Airway epithelial cell (primary cell): ENCODE data around the gene PSMC2. TPM values are rescaled to one million over a fixed set of nuclear protein-coding genes. Genes with fewer than 3 reads are reported as not detected.

ENCODE experiments used
- total RNA-seq: library from RNA; depleted of rRNA; stranded (reverse); fragments of >200 nt; gene quantifications from 2 replicates; pipeline ENCODE4 v1.2.3, GENCODE V29; 2015

The PSMC2 gene
- 149 and 195 TPM in 2 replicates for total RNA-seq

GRCh38 chr7:103347507-103348267 is at the start of gene PSMC2:
TSS of gene PSMC2 (plus strand) at chr7:103347643. CDS start at chr7:103347712, 69 bp downstream.

GRCh38 chr7:103344453-103345149 is 2.8 kb upstream of the PSMC2 start, which contains the start of gene DNAJC2:
TSS of gene DNAJC2 (minus strand) at chr7:103344767. CDS start at chr7:103344622, 145 bp downstream.

Other genes with a start within 250 kb of the PSMC2 start
- gene NAPEPLD, start 198.5 kb upstream of the PSMC2 start, total RNA-seq, result 1.0 and 2.3 TPM in 2 replicates
- 30.8 and 38.0 TPM in 2 replicates for gene PMPCB, start 50.2 kb upstream of the PSMC2 start, total RNA-seq
- 8.9 and 15.5 TPM in 2 replicates for gene DNAJC2, start 2.9 kb upstream of the PSMC2 start, total RNA-seq
- gene SLC26A5, start 98.6 kb downstream of the PSMC2 start, total RNA-seq, result not detected in 2 replicates